Measurements from ENCODE around the gene TBC1D25.
A peak's percentile ranks its signal among the peaks of the same experiment; 100 is the strongest.

TBC1D25 gene

DNA sequence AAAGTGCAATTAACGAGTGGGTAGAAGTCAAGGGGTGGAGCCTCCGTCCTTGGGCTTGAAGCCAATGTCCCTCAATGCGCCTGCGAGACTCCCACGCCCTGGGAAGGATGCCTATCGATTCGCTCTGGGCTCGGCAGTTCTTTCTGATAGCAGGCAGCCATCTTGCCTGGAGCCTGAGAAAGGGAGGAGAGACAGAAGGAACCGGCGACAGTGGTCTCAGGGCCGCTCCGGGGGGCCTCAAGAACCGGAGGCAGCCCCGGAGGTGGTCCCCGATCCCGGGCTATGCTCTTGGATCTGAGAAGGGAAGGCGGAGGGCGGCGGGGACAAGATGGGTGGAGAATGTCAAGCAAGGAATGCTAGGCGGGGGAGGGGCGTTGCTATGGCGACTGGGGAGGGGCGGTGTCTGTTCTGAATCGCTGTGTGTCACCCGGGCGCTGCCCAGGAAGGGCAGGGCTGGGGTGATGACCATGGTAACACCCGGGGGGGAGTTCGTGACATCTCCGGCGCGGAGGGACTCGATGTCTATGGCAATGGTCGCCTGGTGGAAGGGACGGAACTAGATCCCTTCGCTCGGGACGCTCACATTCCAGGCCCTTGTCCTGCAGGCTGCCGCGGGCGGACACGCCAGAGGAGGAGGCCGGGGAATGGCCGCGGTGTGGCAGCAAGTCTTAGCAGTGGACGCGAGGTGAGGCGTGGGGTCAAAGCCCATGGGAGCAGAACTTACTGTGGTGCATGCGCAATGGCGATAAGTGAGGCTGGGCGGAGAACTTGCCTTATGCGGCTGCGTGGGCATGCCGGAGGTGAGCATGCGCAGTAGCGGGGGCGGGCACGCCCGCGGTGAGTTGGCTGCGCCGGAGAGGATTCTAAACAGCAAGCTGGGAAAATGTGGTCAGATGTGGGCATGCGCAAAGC lies 58.1 kb downstream of the TBC1D25 start, which contains the start of gene WDR13:
TSS of gene WDR13 (plus strand) at position 140 of the 912 bp plus-strand sequence. CDS start at position 645, 505 bp downstream.
- DNase-seq (ENCODE audit: low spot score) (peak; percentile 85), ATAC-seq (ENCODE audit: low read depth) (peak; percentile 88)
- Histone ChIP-seq H3K27me3 (ENCODE audit: insufficient read depth, poor library complexity, severe bottlenecking) (no peaks in the 10 kb centered on the region), H3K4me3 (ENCODE audit: severe bottlenecking) (peak within 1 kb of the TSS; percentile 94), H3K4me1 (ENCODE audit: insufficient read depth, poor library complexity, severe bottlenecking) (no peaks in the 10 kb centered on the region), H3K9me3 (ENCODE audit: severe bottlenecking) (no peaks in the 10 kb centered on the region), H3K27ac (ENCODE audit: poor library complexity, severe bottlenecking) (peak within 1 kb of the TSS; percentile 87), H3K36me3 (ENCODE audit: low read depth) (peaks cover 15% of the 10 kb centered on the region)
- no peak for TF ChIP-seq CTCF (IDR thresholded peaks at IDR 0.05; ENCODE audit: poor library complexity, severe bottlenecking)

GRCh38 chrX:48598614-48599013 lies 59.1 kb downstream of the TBC1D25 start:
- no peak for TF ChIP-seq CTCF (IDR thresholded peaks at IDR 0.05; ENCODE audit: poor library complexity, severe bottlenecking)
- Histone ChIP-seq H3K36me3 (ENCODE audit: low read depth) (peaks cover 15% of the 10 kb centered on the region), H3K27ac (ENCODE audit: poor library complexity, severe bottlenecking) (peak overlapping the region; percentile 87), H3K9me3 (ENCODE audit: severe bottlenecking) (no peaks in the 10 kb centered on the region), H3K4me3 (ENCODE audit: severe bottlenecking) (peak overlapping the region; percentile 94), H3K27me3 (ENCODE audit: insufficient read depth, poor library complexity, severe bottlenecking) (no peaks in the 10 kb centered on the region), H3K4me1 (ENCODE audit: insufficient read depth, poor library complexity, severe bottlenecking) (no peaks in the 10 kb centered on the region)
- no peak for ATAC-seq (ENCODE audit: low read depth)
- DNase-seq (ENCODE audit: low spot score), result no peak

- H3K36me3 ChIP-seq (ENCODE audit: low read depth), result peaks cover 15% of the 10 kb centered on the region
- no peak for ATAC-seq (ENCODE audit: low read depth)
- H3K4me3 ChIP-seq (ENCODE audit: severe bottlenecking), result no peak overlapping the region
- no peaks in the 10 kb centered on the region for H3K4me1 ChIP-seq (ENCODE audit: insufficient read depth, poor library complexity, severe bottlenecking)
- TF ChIP-seq CTCF (IDR thresholded peaks at IDR 0.05; ENCODE audit: poor library complexity, severe bottlenecking), result no peak
- no peaks in the 10 kb centered on the region for H3K9me3 ChIP-seq (ENCODE audit: severe bottlenecking)
- H3K27me3 ChIP-seq (ENCODE audit: insufficient read depth, poor library complexity, severe bottlenecking), result no peaks in the 10 kb centered on the region
- H3K27ac ChIP-seq (ENCODE audit: poor library complexity, severe bottlenecking), result no peak overlapping the region
- no peak for DNase-seq (ENCODE audit: low spot score)
Observed at GRCh38 chrX:48599341-48599740, 59.8 kb downstream of the TBC1D25 start.

DNA sequence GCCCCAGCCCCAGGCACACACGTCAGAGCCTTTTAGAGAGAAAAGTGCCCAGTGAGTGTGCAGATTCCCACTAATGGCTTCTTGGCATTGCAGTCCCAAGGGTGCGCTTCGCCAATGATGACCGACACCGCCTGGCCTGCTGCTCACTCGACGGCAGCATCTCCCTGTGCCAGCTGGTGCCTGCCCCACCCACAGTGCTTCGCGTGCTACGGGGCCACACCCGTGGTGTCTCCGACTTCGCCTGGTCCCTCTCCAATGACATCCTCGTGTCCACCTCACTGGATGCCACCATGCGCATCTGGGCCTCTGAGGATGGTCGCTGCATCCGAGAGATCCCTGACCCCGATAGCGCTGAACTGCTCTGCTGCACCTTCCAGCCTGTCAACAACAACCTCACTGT lies 60.7 kb downstream of the TBC1D25 start:
- Histone ChIP-seq H3K9me3 (ENCODE audit: severe bottlenecking) (no peaks in the 10 kb centered on the region), H3K4me1 (ENCODE audit: insufficient read depth, poor library complexity, severe bottlenecking) (no peaks in the 10 kb centered on the region), H3K27ac (ENCODE audit: poor library complexity, severe bottlenecking) (no peak overlapping the region), H3K36me3 (ENCODE audit: low read depth) (peaks cover 15% of the 10 kb centered on the region), H3K27me3 (ENCODE audit: insufficient read depth, poor library complexity, severe bottlenecking) (no peaks in the 10 kb centered on the region), H3K4me3 (ENCODE audit: severe bottlenecking) (no peak overlapping the region)
- no peak for TF ChIP-seq CTCF (IDR thresholded peaks at IDR 0.05; ENCODE audit: poor library complexity, severe bottlenecking)
- DNase-seq (ENCODE audit: low spot score), result no peak
- no peak for ATAC-seq (ENCODE audit: low read depth)
